HEK293T (cell line): ENCODE results near the gene ANO10.

Source experiments
- ARNT ChIP-seq: fragments of 450-650 bp; IDR thresholded peaks from 2 replicates; pipeline ENCODE4 v1.6.1; 2017; ENCODE audit warnings: mild to moderate bottlenecking
- BHLHE40 ChIP-seq: fragments of 450-650 bp; IDR thresholded peaks from 2 replicates; pipeline ENCODE4 v1.6.1; 2016; ENCODE audit warnings: mild to moderate bottlenecking, moderate library complexity, borderline replicate concordance
- ELF4 ChIP-seq: fragments of 450-650 bp; IDR thresholded peaks from 2 replicates; pipeline ENCODE4 v1.6.1; 2017; ENCODE audit warnings: antibody characterized with exemption
- FOXA1 ChIP-seq: fragments of 450-650 bp; IDR thresholded peaks from 2 replicates; pipeline ENCODE4 v1.6.1; 2016; ENCODE audit warnings: mild to moderate bottlenecking
- FOXK2 ChIP-seq: fragments of 450-650 bp; IDR thresholded peaks from 2 replicates; pipeline ENCODE4 v1.6.1; 2016; ENCODE audit warnings: mild to moderate bottlenecking
- FOXM1 ChIP-seq: fragments of 450-650 bp; IDR thresholded peaks from 2 replicates; pipeline ENCODE4 v1.6.1; 2017; ENCODE audit warnings: mild to moderate bottlenecking, borderline replicate concordance
- HDGF ChIP-seq: fragments of 450-650 bp; IDR thresholded peaks from 2 replicates; pipeline ENCODE4 v1.6.1; 2017; ENCODE audit warnings: antibody characterized with exemption, borderline replicate concordance
- L3MBTL2 ChIP-seq: fragments of 450-650 bp; conservative IDR thresholded peaks from 2 replicates; pipeline ENCODE4 v1.6.1; 2016; ENCODE audit warnings: mild to moderate bottlenecking
- LEF1 ChIP-seq: fragments of 450-650 bp; IDR thresholded peaks from 2 replicates; pipeline ENCODE4 v1.6.1; 2017; ENCODE audit warnings: mild to moderate bottlenecking, borderline replicate concordance
- NFRKB ChIP-seq: fragments of 450-650 bp; IDR thresholded peaks from 2 replicates; pipeline ENCODE4 v1.6.1; 2016; ENCODE audit warnings: mild to moderate bottlenecking, moderate library complexity
- SP1 ChIP-seq: fragments of 450-650 bp; IDR thresholded peaks from 2 replicates; pipeline ENCODE4 v1.6.1; 2017
- SUZ12 ChIP-seq: fragments of 450-650 bp; IDR thresholded peaks from 2 replicates; pipeline ENCODE4 v1.6.1; 2016; ENCODE audit warnings: mild to moderate bottlenecking
- TARDBP ChIP-seq: fragments of 450-650 bp; IDR thresholded peaks from 2 replicates; pipeline ENCODE4 v1.6.1; 2016
- TF ChIP-seq, protein P1 (sequence below): fragments of 450-650 bp; IDR thresholded peaks from 2 replicates; pipeline ENCODE4 v1.6.1; 2016

DNA sequence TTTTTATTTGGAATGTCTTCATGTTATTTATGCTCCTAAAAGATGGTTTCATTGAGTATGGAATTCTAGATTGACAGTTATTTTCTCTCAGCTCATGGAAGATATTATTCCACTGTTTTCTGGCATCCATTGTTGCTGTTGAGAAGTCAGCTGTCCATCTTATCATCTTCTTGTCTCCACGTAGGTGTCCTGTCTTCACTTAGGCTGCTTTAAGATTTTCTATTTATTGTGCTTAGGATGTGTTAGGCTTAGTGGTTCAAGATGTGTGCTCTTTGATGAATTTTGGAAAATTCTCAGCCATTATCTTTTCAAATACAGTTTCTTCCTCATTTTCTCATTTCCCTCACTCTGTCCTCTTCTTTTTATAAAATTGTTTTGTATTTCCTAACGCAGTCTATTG lies 283.5 kb downstream of the ANO10 start:
- TF ChIP-seq HDGF (no peak), SUZ12 (no peak), SP1 (no peak), FOXM1 (no peak), FOXA1 (no peak), LEF1 (no peak), NFRKB (no peak), BHLHE40 (no peak), L3MBTL2 (no peak), FOXK2 (no peak), ELF4 (no peak), ARNT (no peak), TARDBP (no peak)
- TF ChIP-seq, protein P1, sequence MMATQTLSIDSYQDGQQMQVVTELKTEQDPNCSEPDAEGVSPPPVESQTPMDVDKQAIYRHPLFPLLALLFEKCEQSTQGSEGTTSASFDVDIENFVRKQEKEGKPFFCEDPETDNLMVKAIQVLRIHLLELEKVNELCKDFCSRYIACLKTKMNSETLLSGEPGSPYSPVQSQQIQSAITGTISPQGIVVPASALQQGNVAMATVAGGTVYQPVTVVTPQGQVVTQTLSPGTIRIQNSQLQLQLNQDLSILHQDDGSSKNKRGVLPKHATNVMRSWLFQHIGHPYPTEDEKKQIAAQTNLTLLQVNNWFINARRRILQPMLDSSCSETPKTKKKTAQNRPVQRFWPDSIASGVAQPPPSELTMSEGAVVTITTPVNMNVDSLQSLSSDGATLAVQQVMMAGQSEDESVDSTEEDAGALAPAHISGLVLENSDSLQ, result no peak
